HG02938 (cell line): ENCODE results near the gene ACTG1.

Experiments
- ATAC-seq: cut with Tn5 transposase; IDR thresholded peaks from one replicate; pipeline ENCODE4 v1.9.1; 2021; ENCODE audit warnings: mild to moderate bottlenecking, moderate library complexity; ENCODE audit not compliant: unreplicated experiment

ACTG1 gene

GRCh38 chr17:81512562-81513371, at the start of gene ACTG1:
ACTG1 (minus strand) TSS chr17:81512799; CDS start chr17:81512354, 445 bp downstream.
- peak; percentile 39 for ATAC-seq

- ATAC-seq: no peak
These were observed 48.9 kb upstream of the ACTG1 start for GRCh38 chr17:81561494-81561885.

GRCh38 chr17:81558941-81559806, 46.6 kb upstream of the ACTG1 start:
- ATAC-seq: no peak

GRCh38 chr17:81558115-81558468, 45.5 kb upstream of the ACTG1 start:
- ATAC-seq: no peak

- ATAC-seq: no peak
These were observed 44.9 kb upstream of the ACTG1 start for GRCh38 chr17:81557276-81558114.

GRCh38 chr17:81556863-81557262, 44.3 kb upstream of the ACTG1 start:
- no peak for ATAC-seq

- ATAC-seq: no peak
These were observed 43.6 kb upstream of the ACTG1 start for GRCh38 chr17:81556175-81556691.

GRCh38 chr17:81553616-81554181, 41.1 kb upstream of the ACTG1 start:
- ATAC-seq: no peak

- peak; percentile 42 for ATAC-seq
These were observed 40.5 kb upstream of the ACTG1 start for GRCh38 chr17:81553018-81553615.

GRCh38 chr17:81552244-81553017, 39.8 kb upstream of the ACTG1 start, which contains the start of gene FAAP100:
FAAP100 (minus strand) TSS chr17:81552353; CDS start chr17:81552330, 23 bp downstream.
- peak; percentile 40 for ATAC-seq

- peak; percentile 4 for ATAC-seq
These were observed 39.1 kb upstream of the ACTG1 start for GRCh38 chr17:81551458-81552243.

- ATAC-seq: no peak
These were observed 38.3 kb upstream of the ACTG1 start for GRCh38 chr17:81550830-81551457.

GRCh38 chr17:81550285-81550684, 37.7 kb upstream of the ACTG1 start:
- ATAC-seq: no peak

- ATAC-seq: no peak
These were observed 37.2 kb upstream of the ACTG1 start for GRCh38 chr17:81549826-81550225.

- ATAC-seq: no peak
These were observed 36.5 kb upstream of the ACTG1 start for GRCh38 chr17:81549031-81549557.

- no peak for ATAC-seq
These were observed 35.0 kb upstream of the ACTG1 start for GRCh38 chr17:81547614-81547982.

GRCh38 chr17:81546906-81547613, 34.5 kb upstream of the ACTG1 start:
- ATAC-seq: no peak
